ENCODE data around the gene BBS4.

- TF ChIP-seq POU6F1 (CRISPR knock-in tag; IDR thresholded peaks at IDR 0.05; ENCODE audit: borderline replicate concordance, low read depth) = no peak
- TF ChIP-seq GLIS3 (CRISPR knock-in tag; IDR thresholded peaks at IDR 0.05) = no peak
- no peak for TF ChIP-seq TCF4 (CRISPR knock-in tag; IDR thresholded peaks at IDR 0.05; ENCODE audit: borderline replicate concordance)
- TF ChIP-seq ZNF565 (CRISPR knock-in tag; conservative IDR thresholded peaks at IDR 0.05; ENCODE audit: low read depth) = no peak
- no peak for TF ChIP-seq ZFP3 (CRISPR knock-in tag; IDR thresholded peaks at IDR 0.05)
- no peak for TF ChIP-seq ISL1 (CRISPR knock-in tag; IDR thresholded peaks at IDR 0.05)
- TF ChIP-seq RARB (CRISPR knock-in tag; IDR thresholded peaks at IDR 0.05) = no peak
- no peak for TF ChIP-seq SNAI2 (CRISPR knock-in tag; IDR thresholded peaks at IDR 0.05)
- TF ChIP-seq TSHZ2 (CRISPR knock-in tag; IDR thresholded peaks at IDR 0.05) = no peak
- no peak for TF ChIP-seq ZFP30 (CRISPR knock-in tag; IDR thresholded peaks at IDR 0.05)
- TF ChIP-seq OSR1 (CRISPR knock-in tag; IDR thresholded peaks at IDR 0.05) = no peak
- TF ChIP-seq BACH2 (CRISPR knock-in tag; IDR thresholded peaks at IDR 0.05; ENCODE audit: borderline replicate concordance) = no peak
- TF ChIP-seq, protein P1, sequence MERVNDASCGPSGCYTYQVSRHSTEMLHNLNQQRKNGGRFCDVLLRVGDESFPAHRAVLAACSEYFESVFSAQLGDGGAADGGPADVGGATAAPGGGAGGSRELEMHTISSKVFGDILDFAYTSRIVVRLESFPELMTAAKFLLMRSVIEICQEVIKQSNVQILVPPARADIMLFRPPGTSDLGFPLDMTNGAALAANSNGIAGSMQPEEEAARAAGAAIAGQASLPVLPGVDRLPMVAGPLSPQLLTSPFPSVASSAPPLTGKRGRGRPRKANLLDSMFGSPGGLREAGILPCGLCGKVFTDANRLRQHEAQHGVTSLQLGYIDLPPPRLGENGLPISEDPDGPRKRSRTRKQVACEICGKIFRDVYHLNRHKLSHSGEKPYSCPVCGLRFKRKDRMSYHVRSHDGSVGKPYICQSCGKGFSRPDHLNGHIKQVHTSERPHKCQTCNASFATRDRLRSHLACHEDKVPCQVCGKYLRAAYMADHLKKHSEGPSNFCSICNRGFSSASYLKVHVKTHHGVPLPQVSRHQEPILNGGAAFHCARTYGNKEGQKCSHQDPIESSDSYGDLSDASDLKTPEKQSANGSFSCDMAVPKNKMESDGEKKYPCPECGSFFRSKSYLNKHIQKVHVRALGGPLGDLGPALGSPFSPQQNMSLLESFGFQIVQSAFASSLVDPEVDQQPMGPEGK (CRISPR knock-in tag; IDR thresholded peaks at IDR 0.05; ENCODE audit: borderline replicate concordance) = no peak
- TF ChIP-seq PPARA (CRISPR knock-in tag; IDR thresholded peaks at IDR 0.05; ENCODE audit: borderline replicate concordance) = no peak
Measured at GRCh38 chr15:72732086-72732485, 46.1 kb downstream of the BBS4 start.

Data from SK-N-SH treated with all-trans-retinoic acid at 6 μM for 48 hours (cell line).